SK-N-SH treated with all-trans-retinoic acid at 6 μM for 48 hours (cell line): ENCODE results near the gene SCN3B.

Experiments
- ARNTL ChIP-seq: fragments of 450-650 bp; formaldehyde crosslinking; IDR thresholded peaks from 2 replicates; pipeline ENCODE4 v1.5.0; 2020; ENCODE audit warnings: low read depth, mild to moderate bottlenecking, moderate library complexity, borderline replicate concordance
- BACH2 ChIP-seq: fragments of 250-450 bp; sonication (Bioruptor Pico); IDR thresholded peaks from 2 replicates; pipeline ENCODE4 v1.9.0; 2021; ENCODE audit warnings: mild to moderate bottlenecking, borderline replicate concordance
- GLIS3 ChIP-seq: fragments of 250-450 bp; sonication (Bioruptor Pico); IDR thresholded peaks from 2 replicates; pipeline ENCODE4 v1.5.0; 2020; ENCODE audit warnings: mild to moderate bottlenecking, moderate library complexity
- ISL1 ChIP-seq: fragments of 250-450 bp; sonication (Bioruptor Pico); IDR thresholded peaks from 2 replicates; pipeline ENCODE4 v2.1.2; 2022; ENCODE audit warnings: mild to moderate bottlenecking, moderate library complexity
- SNAI2 ChIP-seq: fragments of 250-450 bp; sonication (Bioruptor Pico); IDR thresholded peaks from 2 replicates; pipeline ENCODE4 v1.5.0; 2020; ENCODE audit warnings: mild to moderate bottlenecking, moderate library complexity
- TCF4 ChIP-seq: fragments of 250-450 bp; sonication (Bioruptor Pico); IDR thresholded peaks from 2 replicates; pipeline ENCODE4 v1.8.0; 2021; ENCODE audit warnings: mild to moderate bottlenecking, moderate library complexity, borderline replicate concordance
- TOX ChIP-seq: fragments of 250-450 bp; sonication (Bioruptor Pico); IDR thresholded peaks from 2 replicates; pipeline ENCODE4 v1.8.0; 2021; ENCODE audit warnings: mild to moderate bottlenecking, moderate library complexity, borderline replicate concordance
- ZFP3 ChIP-seq: fragments of 250-450 bp; sonication (Bioruptor Pico); IDR thresholded peaks from 2 replicates; pipeline ENCODE4 v1.5.0; 2020; ENCODE audit warnings: mild to moderate bottlenecking, moderate library complexity
- ZNF565 ChIP-seq: fragments of 450-650 bp; formaldehyde crosslinking; conservative IDR thresholded peaks from 2 replicates; pipeline ENCODE4 v1.5.0; 2020; ENCODE audit warnings: low read depth, mild to moderate bottlenecking, moderate library complexity
- ZNF8 ChIP-seq: fragments of 450-650 bp; formaldehyde crosslinking; IDR thresholded peaks from 2 replicates; pipeline ENCODE4 v1.5.0; 2020; ENCODE audit warnings: mild to moderate bottlenecking, moderate library complexity
- TF ChIP-seq, protein P1 (sequence below): fragments of 250-450 bp; sonication (Bioruptor Pico); IDR thresholded peaks from 2 replicates; pipeline ENCODE4 v1.5.1; 2021; ENCODE audit warnings: mild to moderate bottlenecking, moderate library complexity

SCN3B gene

DNA sequence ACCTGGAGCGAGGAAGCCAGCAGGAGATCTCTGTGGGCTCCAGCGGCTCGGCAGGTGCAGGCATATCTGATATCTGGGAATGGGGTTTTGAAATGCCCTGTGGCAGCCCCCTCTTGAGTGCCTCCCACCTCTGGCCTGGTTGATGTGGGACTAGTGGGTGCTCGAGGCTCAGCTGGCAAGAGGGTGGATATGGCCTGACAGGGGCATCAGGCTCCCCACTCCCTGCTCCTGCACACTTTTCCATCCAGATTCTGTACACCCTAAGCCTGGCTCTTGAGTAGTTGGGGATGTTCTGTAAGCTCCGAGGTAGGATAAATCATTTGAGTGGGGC, 75.0 kb downstream of the SCN3B start (continued):
- no peak for TF ChIP-seq SNAI2 (CRISPR knock-in tag)
- no peak for TF ChIP-seq ZNF8 (CRISPR knock-in tag)
- TF ChIP-seq, protein P1, sequence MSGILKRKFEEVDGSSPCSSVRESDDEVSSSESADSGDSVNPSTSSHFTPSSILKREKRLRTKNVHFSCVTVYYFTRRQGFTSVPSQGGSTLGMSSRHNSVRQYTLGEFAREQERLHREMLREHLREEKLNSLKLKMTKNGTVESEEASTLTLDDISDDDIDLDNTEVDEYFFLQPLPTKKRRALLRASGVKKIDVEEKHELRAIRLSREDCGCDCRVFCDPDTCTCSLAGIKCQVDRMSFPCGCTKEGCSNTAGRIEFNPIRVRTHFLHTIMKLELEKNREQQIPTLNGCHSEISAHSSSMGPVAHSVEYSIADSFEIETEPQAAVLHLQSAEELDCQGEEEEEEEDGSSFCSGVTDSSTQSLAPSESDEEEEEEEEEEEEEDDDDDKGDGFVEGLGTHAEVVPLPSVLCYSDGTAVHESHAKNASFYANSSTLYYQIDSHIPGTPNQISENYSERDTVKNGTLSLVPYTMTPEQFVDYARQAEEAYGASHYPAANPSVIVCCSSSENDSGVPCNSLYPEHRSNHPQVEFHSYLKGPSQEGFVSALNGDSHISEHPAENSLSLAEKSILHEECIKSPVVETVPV (CRISPR knock-in tag) = no peak
- no peak for TF ChIP-seq ZFP3 (CRISPR knock-in tag)
- TF ChIP-seq ZNF565 = no peak
- no peak for TF ChIP-seq ISL1 (CRISPR knock-in tag)
- TF ChIP-seq BACH2 (CRISPR knock-in tag) = no peak
- TF ChIP-seq GLIS3 (CRISPR knock-in tag) = no peak
- TF ChIP-seq TCF4 (CRISPR knock-in tag) = no peak
- TF ChIP-seq TOX = no peak
- no peak for TF ChIP-seq ARNTL (CRISPR knock-in tag)
- TF ChIP-seq, all 23 proteins: peak for 0
